Sigmoid colon (tissue), 3 donors: ENCODE measurements around the gene SLC4A9.

Experiments
- CTCF ChIP-seq, 4 experiments: fragments of 450-650 bp in 3 of 4; fragments of 200-600 bp in 1 of 4; IDR thresholded peaks; one replicate each; pipeline ENCODE4 v1.5.1; 2016 to 2019; ENCODE audit warnings: antibody characterized with exemption in 4 of 4, mild to moderate bottlenecking in 3 of 4, moderate library complexity in 2 of 4
- POLR2A ChIP-seq, 2 donors: fragments of 450-650 bp; IDR thresholded peaks; one replicate each; pipeline ENCODE4 v1.6.1; 2016; ENCODE audit warnings: antibody characterized with exemption in 2 of 2, mild to moderate bottlenecking in 2 of 2, moderate library complexity in 2 of 2

- TF ChIP-seq CTCF (IDR thresholded peaks at IDR 0.05) = no peak
- TF ChIP-seq POLR2A (IDR thresholded peaks at IDR 0.05) = no peak
Observed at GRCh38 chr5:140383300-140383699, 23.3 kb downstream of the SLC4A9 start.
